Stimulated activated CD4-positive, alpha-beta T cell treated with anti-CD3 and anti-CD28 coated beads, Interleukin-1b, Interleukin-23, amount 100 ng/mL, for 1 hour (primary cell): ENCODE measurements around the gene ELAPOR2.
"Not testable (repeated sequence)": the region's sequence is repeated elsewhere in the genome, so short reads cannot be mapped to it uniquely, and the experiment has no call there.

Source experiments
- DNase-seq, 2 donors: peaks; one replicate each; pipeline ENCODE4 v3.0.0-alpha.2; 2020; ENCODE audit warnings: low read depth in 2 of 2

ELAPOR2 gene

GRCh38 chr7:87041586-87041985 is 17.9 kb downstream of the ELAPOR2 start:
- DNase-seq, result not testable (repeated sequence)

DNA sequence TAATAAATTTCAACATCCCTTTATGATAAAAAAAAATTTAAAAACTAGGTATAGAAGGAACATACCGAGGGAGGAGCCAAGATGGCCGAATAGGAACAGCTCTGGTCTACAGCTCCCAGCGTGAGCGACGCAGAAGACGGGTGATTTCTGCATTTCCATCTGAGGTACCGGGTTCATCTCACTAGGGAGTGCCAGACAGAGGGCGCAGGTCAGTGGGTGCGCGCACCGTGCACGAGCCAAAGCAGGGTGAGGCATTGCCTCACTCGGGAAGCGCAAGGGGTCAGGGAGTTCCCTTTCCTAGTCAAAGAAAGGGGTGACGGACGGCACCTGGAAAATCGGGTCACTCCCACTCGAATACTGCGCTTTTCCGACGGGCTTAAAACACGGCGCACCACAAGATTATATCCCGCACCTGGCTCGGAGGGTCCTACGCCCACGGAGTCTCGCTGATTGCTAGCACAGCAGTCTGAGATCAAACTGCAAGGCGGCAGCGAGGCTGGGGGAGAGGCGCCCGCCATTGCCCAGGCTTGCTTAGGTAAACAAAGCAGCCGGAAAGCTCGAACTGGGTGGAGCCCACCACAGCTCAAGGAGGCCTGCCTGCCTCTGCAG is 19.7 kb downstream of the ELAPOR2 start:
- DNase-seq, result not testable (repeated sequence)

DNA sequence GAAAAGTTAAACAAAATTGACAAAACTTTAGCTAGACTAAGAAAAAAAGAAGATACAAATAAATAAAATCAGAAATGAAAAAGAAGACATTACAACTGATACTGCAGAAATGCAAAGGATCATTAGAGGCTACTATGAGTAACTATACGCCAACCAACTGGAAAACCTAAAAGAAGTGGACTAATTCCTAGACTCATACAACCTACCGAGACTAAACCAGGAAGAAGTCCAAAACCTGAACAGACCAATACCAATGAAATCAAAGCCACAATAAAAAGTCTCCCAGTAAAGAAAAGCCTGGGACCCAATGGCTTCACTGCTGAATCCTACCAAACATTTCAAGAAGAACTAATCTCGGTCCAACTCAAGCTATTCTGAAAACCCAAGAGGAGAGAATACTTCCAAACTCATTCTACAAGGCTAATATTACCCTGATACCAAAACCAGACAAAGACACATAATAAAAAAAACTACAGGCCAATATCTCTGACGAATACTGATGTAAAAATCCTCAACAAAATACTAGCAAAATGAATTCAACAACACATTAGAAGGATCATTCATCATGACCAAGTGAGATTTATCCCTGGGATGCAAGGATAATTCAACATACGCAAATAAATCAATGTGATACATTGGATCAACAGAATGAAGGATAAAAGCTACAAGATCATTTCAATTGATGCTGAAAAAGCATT is 20.3 kb downstream of the ELAPOR2 start:
- DNase-seq, result no peak

- DNase-seq, result no peak
Measured at GRCh38 chr7:87036985-87037384, 22.5 kb downstream of the ELAPOR2 start.

- DNase-seq, result no peak
Measured at GRCh38 chr7:87032604-87033339, 26.7 kb downstream of the ELAPOR2 start.

DNA sequence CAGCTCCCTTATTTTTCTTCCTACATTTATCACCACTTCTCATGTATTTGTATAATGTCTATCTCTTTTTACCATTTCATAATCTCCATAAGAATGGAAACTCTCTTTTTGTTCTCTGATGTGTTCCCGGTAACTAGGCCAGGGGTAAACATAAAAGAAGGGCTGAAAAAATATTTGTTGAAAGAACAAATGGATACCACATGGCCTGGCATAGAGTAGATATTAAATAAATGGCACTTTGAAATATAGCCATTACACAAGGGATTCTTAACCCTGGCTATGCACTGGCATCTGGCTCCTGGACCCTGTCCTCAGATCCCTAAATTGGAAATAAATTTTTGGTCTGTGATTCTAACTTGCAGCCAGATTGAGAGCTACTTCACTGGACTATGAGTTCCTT is 30.4 kb downstream of the ELAPOR2 start:
- DNase-seq, result no peak

- DNase-seq, result no peak
Measured at GRCh38 chr7:87028636-87029035, 30.8 kb downstream of the ELAPOR2 start.

- no peak for DNase-seq
Measured at GRCh38 chr7:87027900-87028299, 31.6 kb downstream of the ELAPOR2 start.

GRCh38 chr7:87021285-87021684 is 38.2 kb downstream of the ELAPOR2 start:
- DNase-seq, result no peak

- no peak for DNase-seq
Measured at GRCh38 chr7:87016606-87017005, 42.8 kb downstream of the ELAPOR2 start.

DNA sequence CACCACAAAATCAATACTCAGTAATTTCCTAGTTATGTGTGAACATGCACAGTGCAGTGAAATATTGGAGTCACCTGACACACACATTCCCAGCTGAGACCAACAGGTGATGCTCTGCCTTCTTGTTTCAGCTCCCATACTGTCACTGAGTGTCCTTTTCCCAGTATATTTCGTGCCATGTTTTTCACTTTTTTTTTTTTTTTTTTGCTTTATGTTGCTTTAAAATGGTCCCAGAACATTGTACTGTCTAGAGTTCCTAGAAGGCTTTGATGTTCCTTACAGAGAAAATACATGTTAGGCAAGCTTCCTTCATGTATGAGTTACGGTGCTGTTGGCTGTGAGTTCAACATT is 45.6 kb downstream of the ELAPOR2 start:
- no peak for DNase-seq

DNA sequence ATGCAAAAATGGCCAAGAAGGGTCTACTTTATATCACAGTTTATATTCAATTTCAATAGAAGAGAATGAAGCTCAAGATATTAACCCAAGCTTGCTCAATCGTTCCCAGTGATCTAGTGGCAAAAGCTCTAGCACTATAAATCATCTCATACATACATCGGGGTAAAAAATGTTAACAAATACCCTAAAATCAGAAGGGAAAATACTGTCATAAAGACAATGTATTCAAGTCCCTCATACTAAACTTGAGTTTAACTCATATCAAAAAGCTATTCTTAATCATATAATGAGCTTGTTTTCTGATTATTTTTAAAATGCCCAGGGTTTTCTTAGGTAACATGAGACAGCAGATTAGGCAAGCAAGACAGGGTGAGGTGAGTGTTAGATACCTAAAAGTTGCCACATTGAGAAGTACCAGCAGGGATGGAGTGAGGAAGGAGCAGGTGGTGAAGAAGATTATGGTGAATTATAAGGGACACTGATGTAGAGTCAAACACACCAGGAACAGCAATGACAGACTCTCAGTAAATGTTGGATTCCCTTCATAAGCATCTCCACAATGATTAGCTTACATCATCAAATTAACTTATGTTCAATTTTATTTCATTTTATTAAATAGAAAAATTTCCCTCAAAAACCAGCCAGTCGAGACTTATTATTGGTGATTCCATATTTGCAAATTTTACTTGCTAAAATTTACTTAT is 46.2 kb downstream of the ELAPOR2 start:
- DNase-seq, result no peak
